SK-N-SH treated with all-trans-retinoic acid at 6 μM for 48 hours (cell line): ENCODE results near the gene GHRL.

Experiments used
- ATAC-seq: fragments of 200-7000 bp; cut with Tn5 transposase; 3 replicates; pipeline ENCODE4 v1.9.1; 2020; ENCODE audit warnings: mild to moderate bottlenecking, moderate library complexity
- ARNTL ChIP-seq: fragments of 450-650 bp; formaldehyde crosslinking; IDR thresholded peaks from 2 replicates; pipeline ENCODE4 v1.5.0; 2020; ENCODE audit warnings: low read depth, mild to moderate bottlenecking, moderate library complexity, borderline replicate concordance
- CREB5 ChIP-seq: fragments of 250-450 bp; sonication (Bioruptor Pico); IDR thresholded peaks from 2 replicates; pipeline ENCODE4 v1.5.1; 2020; ENCODE audit warnings: low read depth, mild to moderate bottlenecking, moderate library complexity
- CSDC2 ChIP-seq: fragments of 250-450 bp; sonication (Bioruptor Pico); IDR thresholded peaks from 2 replicates; pipeline ENCODE4 v1.5.0; 2020; ENCODE audit warnings: mild to moderate bottlenecking, moderate library complexity
- CSRNP3 ChIP-seq: fragments of 250-450 bp; sonication (Bioruptor Pico); IDR thresholded peaks from 2 replicates; pipeline ENCODE4 v1.5.1; 2021; ENCODE audit warnings: mild to moderate bottlenecking, moderate library complexity
- ESRRG ChIP-seq: fragments of 250-450 bp; sonication (Bioruptor Pico); IDR thresholded peaks from 2 replicates; pipeline ENCODE4 v1.6.1; 2021; ENCODE audit warnings: mild to moderate bottlenecking
- GLIS3 ChIP-seq: fragments of 250-450 bp; sonication (Bioruptor Pico); IDR thresholded peaks from 2 replicates; pipeline ENCODE4 v1.5.0; 2020; ENCODE audit warnings: mild to moderate bottlenecking, moderate library complexity
- ISL1 ChIP-seq: fragments of 250-450 bp; sonication (Bioruptor Pico); IDR thresholded peaks from 2 replicates; pipeline ENCODE4 v2.1.2; 2022; ENCODE audit warnings: mild to moderate bottlenecking, moderate library complexity
- OSR1 ChIP-seq: fragments of 250-450 bp; sonication (Bioruptor Pico); IDR thresholded peaks from 2 replicates; pipeline ENCODE4 v1.8.0; 2022; ENCODE audit warnings: moderate library complexity, mild to moderate bottlenecking, inconsistent platforms
- PATZ1 ChIP-seq: fragments of 250-450 bp; sonication (Bioruptor Pico); IDR thresholded peaks from 2 replicates; pipeline ENCODE4 v1.8.0; 2020; ENCODE audit warnings: mild to moderate bottlenecking, moderate library complexity, borderline replicate concordance
- PPARA ChIP-seq: fragments of 250-450 bp; sonication (Bioruptor Pico); IDR thresholded peaks from 2 replicates; pipeline ENCODE4 v1.5.0; 2020; ENCODE audit warnings: mild to moderate bottlenecking, borderline replicate concordance
- RARB ChIP-seq: fragments of 250-450 bp; sonication (Bioruptor Pico); IDR thresholded peaks from 2 replicates; pipeline ENCODE4 v1.8.0; 2021; ENCODE audit warnings: mild to moderate bottlenecking, moderate library complexity
- SNAI2 ChIP-seq: fragments of 250-450 bp; sonication (Bioruptor Pico); IDR thresholded peaks from 2 replicates; pipeline ENCODE4 v1.5.0; 2020; ENCODE audit warnings: mild to moderate bottlenecking, moderate library complexity
- TCF4 ChIP-seq: fragments of 250-450 bp; sonication (Bioruptor Pico); IDR thresholded peaks from 2 replicates; pipeline ENCODE4 v1.8.0; 2021; ENCODE audit warnings: mild to moderate bottlenecking, moderate library complexity, borderline replicate concordance
- TOX ChIP-seq: fragments of 250-450 bp; sonication (Bioruptor Pico); IDR thresholded peaks from 2 replicates; pipeline ENCODE4 v1.8.0; 2021; ENCODE audit warnings: mild to moderate bottlenecking, moderate library complexity, borderline replicate concordance
- TSHZ2 ChIP-seq: fragments of 250-450 bp; sonication (Bioruptor Pico); IDR thresholded peaks from 2 replicates; pipeline ENCODE4 v1.5.0; 2020; ENCODE audit warnings: mild to moderate bottlenecking, moderate library complexity
- ZC3H10 ChIP-seq: fragments of 250-450 bp; sonication (Bioruptor Pico); IDR thresholded peaks from 2 replicates; pipeline ENCODE4 v1.5.1; 2021; ENCODE audit warnings: mild to moderate bottlenecking, moderate library complexity
- ZFP3 ChIP-seq: fragments of 250-450 bp; sonication (Bioruptor Pico); IDR thresholded peaks from 2 replicates; pipeline ENCODE4 v1.5.0; 2020; ENCODE audit warnings: mild to moderate bottlenecking, moderate library complexity
- ZFP30 ChIP-seq: fragments of 450-650 bp; formaldehyde crosslinking; IDR thresholded peaks from 2 replicates; pipeline ENCODE4 v1.5.0; 2022; ENCODE audit warnings: mild to moderate bottlenecking, moderate library complexity
- ZNF565 ChIP-seq: fragments of 450-650 bp; formaldehyde crosslinking; conservative IDR thresholded peaks from 2 replicates; pipeline ENCODE4 v1.5.0; 2020; ENCODE audit warnings: low read depth, mild to moderate bottlenecking, moderate library complexity
- ZNF8 ChIP-seq: fragments of 450-650 bp; formaldehyde crosslinking; IDR thresholded peaks from 2 replicates; pipeline ENCODE4 v1.5.0; 2020; ENCODE audit warnings: mild to moderate bottlenecking, moderate library complexity

Gene GHRL

GRCh38 chr3:10338164-10338470 is 45.4 kb upstream of the GHRL start:
- no peak for TF ChIP-seq TOX (CRISPR knock-in tag)
- no peak for TF ChIP-seq ESRRG (CRISPR knock-in tag)
- no peak for TF ChIP-seq ZNF8 (CRISPR knock-in tag)
- no peak for TF ChIP-seq ISL1
- no peak for TF ChIP-seq GLIS3 (CRISPR knock-in tag)
- no peak for TF ChIP-seq ZNF565
- no peak for TF ChIP-seq TCF4 (CRISPR knock-in tag)
- TF ChIP-seq ZFP30 (CRISPR knock-in tag): no peak
- no peak for TF ChIP-seq CSRNP3
- no peak for TF ChIP-seq ARNTL (CRISPR knock-in tag)
- no peak for TF ChIP-seq CREB5
- TF ChIP-seq ZFP3 (CRISPR knock-in tag): no peak
- no peak for TF ChIP-seq PATZ1 (CRISPR knock-in tag)
- no peak for TF ChIP-seq OSR1 (CRISPR knock-in tag)
- TF ChIP-seq, all 23 proteins: peak for 0
- no peak for ATAC-seq

GRCh38 chr3:10337323-10338163 is 44.8 kb upstream of the GHRL start:
- no peak for TF ChIP-seq ZC3H10 (CRISPR knock-in tag)
- TF ChIP-seq TSHZ2 (CRISPR knock-in tag): no peak
- TF ChIP-seq CSDC2 (CRISPR knock-in tag): no peak
- no peak for TF ChIP-seq TCF4 (CRISPR knock-in tag)
- TF ChIP-seq OSR1 (CRISPR knock-in tag): no peak
- TF ChIP-seq ARNTL (CRISPR knock-in tag): no peak
- no peak for TF ChIP-seq ESRRG (CRISPR knock-in tag)
- no peak for TF ChIP-seq CSRNP3
- no peak for TF ChIP-seq RARB (CRISPR knock-in tag)
- no peak for TF ChIP-seq SNAI2
- ATAC-seq: no peak; the same call in 2 of the 3 replicates

- ATAC-seq: no peak
- TF ChIP-seq PATZ1 (CRISPR knock-in tag) (no peak), PPARA (CRISPR knock-in tag) (no peak), TCF4 (CRISPR knock-in tag) (no peak)
Measured at GRCh38 chr3:10336761-10337160, 44.0 kb upstream of the GHRL start.
